Activated CD4-positive, alpha-beta T cell treated with anti-CD3 and anti-CD28 coated beads for 36 hours (primary cell): Measurements from ENCODE around the gene GOSR2. TPM values are rescaled to one million over a fixed set of nuclear protein-coding genes. Genes with fewer than 3 reads are reported as not detected.

Experiments used
- ATAC-seq: fragments of 200-7000 bp; cut with Tn5 transposase; one replicate; pipeline ENCODE4 v1.10.0; 2021; ENCODE audit warnings: mild to moderate bottlenecking, moderate library complexity
- CTCF ChIA-PET: fragments of 350-600 bp; sonication (Branson Sonifier 250); formaldehyde crosslinking; loops from one replicate; lab custom pipeline; 2021; ENCODE audit warnings: antibody characterized with exemption; lab: Charles Lee
- POLR2A ChIA-PET: fragments of 350-600 bp; sonication (Branson Sonifier 250); formaldehyde crosslinking; loops from one replicate; lab custom pipeline; 2021; ENCODE audit warnings: antibody characterized with exemption, inconsistent platforms; lab: Charles Lee
- DNase-seq: peaks from one replicate; pipeline ENCODE4 v3.0.0-alpha.2; 2020
- H3K27ac Mint-ChIP-seq: one replicate; pipeline ENCODE4 v1.8.0; 2021; ENCODE audit warnings: mixed read lengths
- H3K27me3 Mint-ChIP-seq: one replicate; pipeline ENCODE4 v1.8.0; 2021; ENCODE audit warnings: mixed read lengths
- H3K36me3 Mint-ChIP-seq: one replicate; pipeline ENCODE4 v1.8.0; 2021; ENCODE audit warnings: low read depth, mixed read lengths
- H3K4me1 Mint-ChIP-seq: one replicate; pipeline ENCODE4 v1.8.0; 2021; ENCODE audit warnings: mixed read lengths
- H3K4me3 Mint-ChIP-seq: one replicate; pipeline ENCODE4 v1.8.0; 2021; ENCODE audit warnings: mild to moderate bottlenecking, moderate library complexity, mixed read lengths
- H3K9me3 Mint-ChIP-seq: one replicate; pipeline ENCODE4 v1.8.0; 2021; ENCODE audit warnings: low read depth, mixed read lengths
- intact Hi-C, 2 experiments: fragments of 100-400 bp; cut with DNase I in 1 of 2; cut with micrococcal nuclease in 1 of 2; formaldehyde crosslinking; loops; one replicate each; pipeline versions ENCODE4 v1.14.2 to v1.15.1; 2022 to 2024; cut with DNase I, micrococcal nuclease
- total RNA-seq, 2 experiments: library from RNA; stranded (reverse); gene quantifications; one replicate each; pipeline ENCODE4 v1.2.3, GENCODE V29; 2021

Gene GOSR2
- total RNA-seq, 2 experiments from 2014 or later, result 38.9 to 42.7 TPM

DNA sequence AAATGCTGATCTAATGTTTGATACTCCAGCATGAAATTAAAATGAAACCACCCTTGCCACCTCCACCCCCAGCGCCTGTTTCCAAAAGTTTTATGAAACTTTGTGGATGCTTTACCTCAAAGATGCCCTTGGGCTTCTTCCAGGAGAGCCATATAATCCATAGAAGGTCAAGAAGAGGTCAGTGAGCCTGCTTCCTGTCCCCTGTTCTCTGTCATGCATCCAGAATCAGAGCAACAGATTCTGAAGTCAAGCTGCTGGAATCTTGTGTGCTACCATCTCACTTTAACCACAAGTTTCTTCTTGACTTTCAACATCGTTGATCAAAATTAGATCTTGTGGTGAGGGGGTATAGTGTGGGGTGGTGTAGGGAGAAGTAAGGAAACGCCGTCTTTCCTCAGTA is 8.6 kb downstream of the GOSR2 start:
- H3K36me3 Mint-ChIP-seq, result peaks cover 41% of the 10 kb centered on the region
- CTCF ChIA-PET, result no interaction called here
- H3K4me1 Mint-ChIP-seq, result peaks cover 18% of the 10 kb centered on the region

DNA sequence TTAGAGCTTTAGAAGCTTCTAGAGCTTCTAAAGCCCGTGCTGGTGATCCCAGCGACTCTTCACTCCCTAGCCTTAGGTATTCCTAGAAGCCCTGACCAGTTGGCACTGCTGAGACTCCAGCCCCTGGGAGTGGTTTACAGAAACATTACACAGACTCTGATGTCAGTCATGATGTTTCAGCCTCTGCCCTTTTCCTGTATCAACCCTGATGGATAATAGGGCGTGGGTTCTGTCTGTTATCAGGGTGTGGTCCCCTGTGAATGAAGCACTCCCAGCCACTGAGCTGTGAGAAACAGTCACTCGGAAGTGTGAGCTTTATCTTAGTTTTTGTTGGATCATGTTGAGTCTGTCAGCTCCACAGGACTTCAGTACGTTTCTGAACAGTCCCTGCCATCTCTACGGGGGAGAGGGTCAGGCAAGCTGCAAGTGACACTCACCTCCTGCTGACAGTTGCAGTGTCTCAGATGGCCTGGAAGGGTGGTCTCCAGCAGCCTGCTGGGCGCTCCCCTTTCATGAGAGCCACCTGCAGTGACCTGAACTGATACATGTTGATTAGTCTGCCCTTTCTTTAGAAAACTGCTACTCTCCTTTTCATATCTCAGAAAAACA is 12.8 kb downstream of the GOSR2 start:
- no peaks in the 10 kb centered on the region for H3K9me3 Mint-ChIP-seq
- no peak for DNase-seq
- H3K36me3 Mint-ChIP-seq, result peaks cover 56% of the 10 kb centered on the region
- no peaks in the 10 kb centered on the region for H3K4me1 Mint-ChIP-seq
- POLR2A ChIA-PET, result no interaction called here
- no peak overlapping the region for H3K4me3 Mint-ChIP-seq
- ATAC-seq, result no peak
- CTCF ChIA-PET, result no interaction called here
- H3K27ac Mint-ChIP-seq, result no peak overlapping the region
- no peaks in the 10 kb centered on the region for H3K27me3 Mint-ChIP-seq
- intact Hi-C loops, result no loop called here

More for the DNA sequence above, 8.6 kb downstream of the GOSR2 start:
- H3K27me3 Mint-ChIP-seq, result no peaks in the 10 kb centered on the region
- ATAC-seq, result no peak
- H3K9me3 Mint-ChIP-seq, result no peaks in the 10 kb centered on the region
- no peak overlapping the region for H3K4me3 Mint-ChIP-seq
- POLR2A ChIA-PET, result no interaction called here
- DNase-seq, result no peak
- intact Hi-C loops, result no loop called here
- no peak overlapping the region for H3K27ac Mint-ChIP-seq

DNA sequence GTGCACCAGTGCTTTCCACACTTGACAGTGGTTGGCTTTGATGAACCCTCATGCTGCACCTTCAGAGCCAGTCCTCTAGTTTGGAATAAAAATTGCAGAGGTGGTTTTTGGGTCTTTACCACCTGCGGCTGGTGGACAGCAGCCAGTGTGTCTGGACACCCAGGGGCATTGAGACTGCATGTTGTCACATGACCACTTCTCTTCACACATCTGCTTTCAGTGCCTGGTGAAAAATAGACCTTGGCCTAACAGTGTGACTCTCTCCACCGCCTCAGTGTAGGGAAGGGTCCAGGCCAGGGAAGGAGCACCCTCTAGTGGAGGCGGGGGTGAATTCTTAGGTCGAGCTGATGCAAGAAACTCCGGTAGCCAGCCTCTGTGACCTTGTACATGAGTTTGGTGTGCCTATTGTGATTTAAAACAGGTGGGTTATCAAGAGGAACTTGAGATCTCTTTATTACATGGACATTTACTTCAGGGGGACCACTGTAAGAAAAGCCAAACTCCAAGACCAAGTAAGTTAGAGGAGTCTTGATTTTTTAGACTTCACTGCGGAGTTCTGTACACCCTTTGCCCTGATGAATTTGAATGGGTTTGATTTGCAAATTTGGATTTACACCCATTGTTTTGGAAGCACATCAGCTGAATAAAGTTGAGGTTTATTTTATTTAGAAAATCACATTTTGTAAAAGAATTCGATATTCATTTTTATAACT is 17.9 kb downstream of the GOSR2 start:
- Mint-ChIP-seq H3K27me3 (no peaks in the 10 kb centered on the region), H3K9me3 (no peaks in the 10 kb centered on the region), H3K27ac (peak overlapping the region; percentile 76), H3K36me3 (peaks cover 26% of the 10 kb centered on the region), H3K4me1 (peaks cover 18% of the 10 kb centered on the region), H3K4me3 (no peak overlapping the region)
- ChIA-PET CTCF (interaction anchor here (0.5 to 4.5 kb wide), 20 partner anchors 7 to 891 kb away, joined by 3 to 36 read pairs (median 4); partner anchors contain the start of genes LRRC46 and MRPL10), POLR2A (no interaction called here)
- DNase-seq (peak; percentile 85), ATAC-seq (peak; percentile 90)
- intact Hi-C loops, result loop anchor here (1.0 to 5.0 kb wide), 5 partner anchors 61 to 376 kb away; no protein-coding TSS in a partner anchor

GRCh38 chr17:46942441-46943217 is 19.7 kb downstream of the GOSR2 start:
- Mint-ChIP-seq H3K4me1 (peaks cover 18% of the 10 kb centered on the region), H3K4me3 (no peak overlapping the region), H3K9me3 (no peaks in the 10 kb centered on the region), H3K36me3 (peaks cover 21% of the 10 kb centered on the region), H3K27ac (peak overlapping the region; percentile 13), H3K27me3 (no peaks in the 10 kb centered on the region)
- ATAC-seq (peak; percentile 52), DNase-seq (peak; percentile 75)
- ChIA-PET CTCF (interaction anchor here (0.6 to 4.5 kb wide), 18 partner anchors 8 to 232 kb away, joined by 3 to 36 read pairs (median 3); no protein-coding TSS in a partner anchor), POLR2A (interaction anchor here (0.5 to 1.0 kb wide), 2 partner anchors 125 to 131 kb away, joined by 3 to 4 read pairs; no protein-coding TSS in a partner anchor)
- intact Hi-C loops, result loop anchor here (1.0 to 5.0 kb wide), 5 partner anchors 19 to 375 kb away; partner anchors contain the start of gene GOSR2 (in 1 of the 2)

- ATAC-seq (peak; percentile 3), DNase-seq (no peak)
- Mint-ChIP-seq H3K4me3 (no peak overlapping the region), H3K36me3 (peaks cover 21% of the 10 kb centered on the region), H3K4me1 (peaks cover 18% of the 10 kb centered on the region), H3K27ac (peak overlapping the region; percentile 28), H3K27me3 (no peaks in the 10 kb centered on the region), H3K9me3 (no peaks in the 10 kb centered on the region)
- POLR2A ChIA-PET, result interaction anchor here (0.5 to 0.6 kb wide), 2 partner anchors 124 to 531 kb away, joined by 4 to 5 read pairs; no protein-coding TSS in a partner anchor
- intact Hi-C loops, result loop anchor here (5.0 kb wide), 3 partner anchors 59 to 374 kb away; no protein-coding TSS in a partner anchor
- CTCF ChIA-PET, result interaction anchor here (0.6 to 4.5 kb wide), 11 partner anchors 9 to 231 kb away, joined by 3 to 36 read pairs (median 3); no protein-coding TSS in a partner anchor
Observed at GRCh38 chr17:46943218-46943500, 20.2 kb downstream of the GOSR2 start.

GRCh38 chr17:46943501-46944393 is 20.8 kb downstream of the GOSR2 start:
- H3K4me3 Mint-ChIP-seq, result no peak overlapping the region
- peak; percentile 22 for ATAC-seq
- DNase-seq, result peak; percentile 37
- intact Hi-C loops, result loop anchor here (5.0 kb wide), 3 partner anchors 59 to 374 kb away; no protein-coding TSS in a partner anchor
- H3K27me3 Mint-ChIP-seq, result no peaks in the 10 kb centered on the region
- H3K36me3 Mint-ChIP-seq, result peaks cover 17% of the 10 kb centered on the region
- H3K4me1 Mint-ChIP-seq, result peaks cover 18% of the 10 kb centered on the region
- ChIA-PET POLR2A (interaction anchor here (0.6 kb wide), 1 partner anchor 531 kb away, joined by 5 read pairs; no protein-coding TSS in a partner anchor), CTCF (interaction anchor here (0.6 to 4.5 kb wide), 6 partner anchors 10 to 610 kb away, joined by 3 to 36 read pairs (median 4); no protein-coding TSS in a partner anchor)
- H3K27ac Mint-ChIP-seq, result peak overlapping the region; percentile 28
- H3K9me3 Mint-ChIP-seq, result no peaks in the 10 kb centered on the region

DNA sequence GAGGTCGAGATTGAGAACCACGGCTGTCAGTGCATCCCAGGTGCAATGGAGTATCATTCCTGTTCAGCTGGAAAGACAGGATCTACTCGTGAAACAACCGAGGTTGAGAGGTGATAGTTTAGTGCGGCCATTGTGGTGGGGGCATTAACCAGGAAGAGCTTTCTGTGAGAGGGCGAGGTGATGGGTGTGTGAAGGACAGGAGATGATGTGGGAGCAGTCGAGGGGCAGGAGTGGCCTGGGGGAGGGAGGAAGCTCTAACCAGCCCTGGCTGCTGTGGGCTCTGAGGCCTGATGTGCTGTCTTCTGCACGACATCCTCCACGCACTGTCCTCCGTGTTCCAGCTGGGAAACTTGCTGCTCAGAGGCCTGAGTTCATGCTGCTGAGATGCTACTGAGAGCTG is 22.0 kb downstream of the GOSR2 start:
- H3K9me3 Mint-ChIP-seq, result no peaks in the 10 kb centered on the region
- no peak for ATAC-seq
- H3K4me3 Mint-ChIP-seq, result no peak overlapping the region
- POLR2A ChIA-PET, result no interaction called here
- CTCF ChIA-PET, result interaction anchor here (0.5 kb wide), 1 partner anchor 17 kb away, joined by 3 read pairs; no protein-coding TSS in a partner anchor
- H3K27ac Mint-ChIP-seq, result no peak overlapping the region
- H3K4me1 Mint-ChIP-seq, result peaks cover 18% of the 10 kb centered on the region
- H3K36me3 Mint-ChIP-seq, result peaks cover 9% of the 10 kb centered on the region
- intact Hi-C loops, result loop anchor here (5.0 kb wide), 3 partner anchors 57 to 372 kb away; no protein-coding TSS in a partner anchor
- H3K27me3 Mint-ChIP-seq, result no peaks in the 10 kb centered on the region
- no peak for DNase-seq

- no peak for DNase-seq
- intact Hi-C loops, result no loop called here
- Mint-ChIP-seq H3K9me3 (no peaks in the 10 kb centered on the region), H3K36me3 (no peaks in the 10 kb centered on the region), H3K4me3 (no peak overlapping the region), H3K27ac (no peak overlapping the region), H3K27me3 (no peaks in the 10 kb centered on the region), H3K4me1 (peaks cover 16% of the 10 kb centered on the region)
- CTCF ChIA-PET, result interaction anchor here (0.7 to 1.4 kb wide), 2 partner anchors 98 to 1659 kb away, joined by 4 read pairs; no protein-coding TSS in a partner anchor
- ATAC-seq, result no peak
- POLR2A ChIA-PET, result no interaction called here
Observed at GRCh38 chr17:46947216-46947615, 24.3 kb downstream of the GOSR2 start.

DNA sequence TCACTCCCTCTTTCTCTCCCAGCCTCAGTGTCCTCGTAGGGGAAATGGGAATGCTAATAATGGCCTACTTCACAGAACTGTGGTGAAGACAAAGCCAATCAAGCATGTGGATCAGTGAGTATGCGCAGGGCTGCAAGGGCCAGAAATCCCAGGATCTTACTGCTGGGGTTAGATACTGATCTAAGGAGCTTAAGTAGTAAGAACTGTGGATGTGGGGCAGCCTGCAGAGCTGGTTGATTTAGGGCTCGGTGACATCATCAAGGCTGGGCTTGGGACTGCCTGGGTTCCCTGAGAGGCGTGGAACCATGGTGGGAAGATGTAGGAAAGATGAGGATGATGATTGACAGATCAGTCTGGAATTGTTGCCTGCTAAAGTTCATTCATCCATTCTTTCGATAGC is 25.6 kb downstream of the GOSR2 start:
- Mint-ChIP-seq H3K4me3 (no peak overlapping the region), H3K27ac (no peak overlapping the region), H3K4me1 (peaks cover 5% of the 10 kb centered on the region), H3K27me3 (no peaks in the 10 kb centered on the region), H3K9me3 (no peaks in the 10 kb centered on the region), H3K36me3 (no peaks in the 10 kb centered on the region)
- DNase-seq (no peak), ATAC-seq (no peak)
- intact Hi-C loops, result no loop called here
- CTCF ChIA-PET, result no interaction called here
- POLR2A ChIA-PET, result no interaction called here
